IPS DF 4.7 (cell line): ENCODE data around the gene TWF2.

ENCODE experiments used
- DNase-seq: peaks from one replicate; pipeline ENCODE4 v3.0.0-alpha.2; 2013; ENCODE audit warnings: low spot score; ENCODE audit errors: extremely low read depth

Gene TWF2

GRCh38 chr3:52183786-52184445, 55.0 kb downstream of the TWF2 start:
- no peak for DNase-seq

- DNase-seq = no peak
Measured at GRCh38 chr3:52182691-52183090, 56.3 kb downstream of the TWF2 start.

GRCh38 chr3:52182196-52182595, 56.8 kb downstream of the TWF2 start:
- DNase-seq = no peak

- DNase-seq = no peak
Measured at GRCh38 chr3:52181543-52181942, 57.4 kb downstream of the TWF2 start.
